ENCODE data around the gene ACTR5. TPM values are rescaled to one million over a fixed set of nuclear protein-coding genes. Genes with fewer than 3 reads are reported as not detected.

ACTR5 gene
- total RNA-seq, 1 experiment from 2014 or later: 9.8 TPM

DNA sequence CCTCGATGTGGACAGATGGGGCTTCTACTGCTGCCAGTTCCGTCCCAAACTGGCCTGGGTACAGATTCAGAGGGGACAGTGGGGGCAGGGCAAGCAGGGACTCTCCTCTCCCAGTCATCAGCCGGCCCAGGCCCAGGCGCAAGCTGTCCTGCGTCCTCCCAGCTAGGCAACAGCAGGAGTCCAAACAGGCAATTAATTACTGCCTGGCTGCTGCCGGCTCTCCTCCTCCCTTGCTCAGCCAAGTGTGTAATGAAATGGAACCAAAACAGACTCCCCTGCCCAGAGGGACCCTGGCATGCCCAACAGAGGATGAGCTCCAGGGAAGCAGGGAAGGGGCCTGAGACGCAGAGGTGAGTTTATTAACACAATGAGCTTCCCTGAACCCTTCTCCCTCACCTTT, 41.8 kb upstream of the ACTR5 start:
- TF ChIP-seq RELA (CRISPR knock-in tag; IDR thresholded peaks at IDR 0.05; ENCODE audit: borderline replicate concordance): no peak
- TF ChIP-seq ZNF219 (CRISPR knock-in tag; IDR thresholded peaks at IDR 0.05; ENCODE audit: borderline replicate concordance): no peak
- no peak for TF ChIP-seq FOXJ3 (CRISPR knock-in tag; IDR thresholded peaks at IDR 0.05; ENCODE audit: borderline replicate concordance)
- no peak for TF ChIP-seq SP1 (CRISPR knock-in tag; conservative IDR thresholded peaks at IDR 0.05)
- no peak for TF ChIP-seq USF1 (CRISPR knock-in tag; IDR thresholded peaks at IDR 0.05)
- no peak for TF ChIP-seq ARID4B (CRISPR knock-in tag; IDR thresholded peaks at IDR 0.05; ENCODE audit: borderline replicate concordance)
- TF ChIP-seq ZNF671 (CRISPR knock-in tag; IDR thresholded peaks at IDR 0.05): no peak
- no peaks in the 10 kb centered on the region for H3K36me3 Mint-ChIP-seq
- no peaks in the 10 kb centered on the region for H3K9me3 Mint-ChIP-seq
- CTCF ChIA-PET: interaction anchor here (0.8 to 2.7 kb wide), 6 partner anchors 19 to 58 kb away, joined by 3 to 16 read pairs (median 4); partner anchors contain the start of gene SLC32A1
- peaks cover 10% of the 10 kb centered on the region for H3K4me1 Mint-ChIP-seq
- H3K4me3 Mint-ChIP-seq: no peak overlapping the region
- peaks cover 13% of the 10 kb centered on the region for H3K27me3 Mint-ChIP-seq (ENCODE audit: low read depth)
- no peak overlapping the region for H3K27ac Mint-ChIP-seq
- DNase-seq (ENCODE audit: low spot score) (peak; percentile 30), ATAC-seq (peak; percentile 85)
- POLR2A ChIA-PET: no interaction called here

DNA sequence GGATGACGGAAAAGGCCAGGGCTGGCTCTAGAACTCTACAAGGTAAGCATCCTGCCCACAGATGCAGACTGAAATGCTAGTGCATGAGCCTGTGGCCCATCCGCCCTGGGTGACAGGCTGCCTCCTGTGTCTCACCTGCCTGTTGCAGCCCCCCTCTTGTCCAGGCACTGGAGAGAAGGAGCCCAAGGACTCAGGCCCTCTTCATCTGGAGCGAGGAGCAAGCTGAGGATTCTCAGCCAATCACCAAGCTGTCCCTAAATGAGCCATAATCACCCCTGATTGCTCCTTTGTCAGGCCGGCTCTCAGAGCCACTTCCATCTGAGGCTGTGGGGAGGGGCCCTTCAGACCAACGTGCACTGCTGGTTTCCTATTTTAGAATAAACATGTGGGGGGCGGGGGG, 34.0 kb upstream of the ACTR5 start:
- Mint-ChIP-seq H3K4me1 (peaks cover 19% of the 10 kb centered on the region), H3K27me3 (ENCODE audit: low read depth) (peaks cover 37% of the 10 kb centered on the region), H3K36me3 (no peaks in the 10 kb centered on the region), H3K4me3 (no peak overlapping the region), H3K27ac (no peak overlapping the region), H3K9me3 (no peaks in the 10 kb centered on the region)
- ChIA-PET POLR2A (interaction anchor here (1.3 kb wide), 1 partner anchor 64 kb away, joined by 3 read pairs; no protein-coding TSS in a partner anchor), CTCF (interaction anchor here (0.6 to 9.5 kb wide), 5 partner anchors 10 to 361 kb away, joined by 3 to 68 read pairs (median 5); partner anchors contain the start of gene SLC32A1)
- ATAC-seq (peak; percentile 61), DNase-seq (ENCODE audit: low spot score) (no peak)
- TF ChIP-seq, protein P1, sequence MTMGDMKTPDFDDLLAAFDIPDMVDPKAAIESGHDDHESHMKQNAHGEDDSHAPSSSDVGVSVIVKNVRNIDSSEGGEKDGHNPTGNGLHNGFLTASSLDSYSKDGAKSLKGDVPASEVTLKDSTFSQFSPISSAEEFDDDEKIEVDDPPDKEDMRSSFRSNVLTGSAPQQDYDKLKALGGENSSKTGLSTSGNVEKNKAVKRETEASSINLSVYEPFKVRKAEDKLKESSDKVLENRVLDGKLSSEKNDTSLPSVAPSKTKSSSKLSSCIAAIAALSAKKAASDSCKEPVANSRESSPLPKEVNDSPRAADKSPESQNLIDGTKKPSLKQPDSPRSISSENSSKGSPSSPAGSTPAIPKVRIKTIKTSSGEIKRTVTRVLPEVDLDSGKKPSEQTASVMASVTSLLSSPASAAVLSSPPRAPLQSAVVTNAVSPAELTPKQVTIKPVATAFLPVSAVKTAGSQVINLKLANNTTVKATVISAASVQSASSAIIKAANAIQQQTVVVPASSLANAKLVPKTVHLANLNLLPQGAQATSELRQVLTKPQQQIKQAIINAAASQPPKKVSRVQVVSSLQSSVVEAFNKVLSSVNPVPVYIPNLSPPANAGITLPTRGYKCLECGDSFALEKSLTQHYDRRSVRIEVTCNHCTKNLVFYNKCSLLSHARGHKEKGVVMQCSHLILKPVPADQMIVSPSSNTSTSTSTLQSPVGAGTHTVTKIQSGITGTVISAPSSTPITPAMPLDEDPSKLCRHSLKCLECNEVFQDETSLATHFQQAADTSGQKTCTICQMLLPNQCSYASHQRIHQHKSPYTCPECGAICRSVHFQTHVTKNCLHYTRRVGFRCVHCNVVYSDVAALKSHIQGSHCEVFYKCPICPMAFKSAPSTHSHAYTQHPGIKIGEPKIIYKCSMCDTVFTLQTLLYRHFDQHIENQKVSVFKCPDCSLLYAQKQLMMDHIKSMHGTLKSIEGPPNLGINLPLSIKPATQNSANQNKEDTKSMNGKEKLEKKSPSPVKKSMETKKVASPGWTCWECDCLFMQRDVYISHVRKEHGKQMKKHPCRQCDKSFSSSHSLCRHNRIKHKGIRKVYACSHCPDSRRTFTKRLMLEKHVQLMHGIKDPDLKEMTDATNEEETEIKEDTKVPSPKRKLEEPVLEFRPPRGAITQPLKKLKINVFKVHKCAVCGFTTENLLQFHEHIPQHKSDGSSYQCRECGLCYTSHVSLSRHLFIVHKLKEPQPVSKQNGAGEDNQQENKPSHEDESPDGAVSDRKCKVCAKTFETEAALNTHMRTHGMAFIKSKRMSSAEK (CRISPR knock-in tag; IDR thresholded peaks at IDR 0.05; ENCODE audit: borderline replicate concordance): no peak
- TF ChIP-seq, protein P2, sequence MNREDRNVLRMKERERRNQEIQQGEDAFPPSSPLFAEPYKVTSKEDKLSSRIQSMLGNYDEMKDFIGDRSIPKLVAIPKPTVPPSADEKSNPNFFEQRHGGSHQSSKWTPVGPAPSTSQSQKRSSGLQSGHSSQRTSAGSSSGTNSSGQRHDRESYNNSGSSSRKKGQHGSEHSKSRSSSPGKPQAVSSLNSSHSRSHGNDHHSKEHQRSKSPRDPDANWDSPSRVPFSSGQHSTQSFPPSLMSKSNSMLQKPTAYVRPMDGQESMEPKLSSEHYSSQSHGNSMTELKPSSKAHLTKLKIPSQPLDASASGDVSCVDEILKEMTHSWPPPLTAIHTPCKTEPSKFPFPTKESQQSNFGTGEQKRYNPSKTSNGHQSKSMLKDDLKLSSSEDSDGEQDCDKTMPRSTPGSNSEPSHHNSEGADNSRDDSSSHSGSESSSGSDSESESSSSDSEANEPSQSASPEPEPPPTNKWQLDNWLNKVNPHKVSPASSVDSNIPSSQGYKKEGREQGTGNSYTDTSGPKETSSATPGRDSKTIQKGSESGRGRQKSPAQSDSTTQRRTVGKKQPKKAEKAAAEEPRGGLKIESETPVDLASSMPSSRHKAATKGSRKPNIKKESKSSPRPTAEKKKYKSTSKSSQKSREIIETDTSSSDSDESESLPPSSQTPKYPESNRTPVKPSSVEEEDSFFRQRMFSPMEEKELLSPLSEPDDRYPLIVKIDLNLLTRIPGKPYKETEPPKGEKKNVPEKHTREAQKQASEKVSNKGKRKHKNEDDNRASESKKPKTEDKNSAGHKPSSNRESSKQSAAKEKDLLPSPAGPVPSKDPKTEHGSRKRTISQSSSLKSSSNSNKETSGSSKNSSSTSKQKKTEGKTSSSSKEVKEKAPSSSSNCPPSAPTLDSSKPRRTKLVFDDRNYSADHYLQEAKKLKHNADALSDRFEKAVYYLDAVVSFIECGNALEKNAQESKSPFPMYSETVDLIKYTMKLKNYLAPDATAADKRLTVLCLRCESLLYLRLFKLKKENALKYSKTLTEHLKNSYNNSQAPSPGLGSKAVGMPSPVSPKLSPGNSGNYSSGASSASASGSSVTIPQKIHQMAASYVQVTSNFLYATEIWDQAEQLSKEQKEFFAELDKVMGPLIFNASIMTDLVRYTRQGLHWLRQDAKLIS (CRISPR knock-in tag; IDR thresholded peaks at IDR 0.05; ENCODE audit: borderline replicate concordance): no peak
- no peak for TF ChIP-seq ZBTB21 (CRISPR knock-in tag; IDR thresholded peaks at IDR 0.05; ENCODE audit: borderline replicate concordance)
- TF ChIP-seq NFATC4 (CRISPR knock-in tag; IDR thresholded peaks at IDR 0.05): no peak
- TF ChIP-seq RELA (CRISPR knock-in tag; IDR thresholded peaks at IDR 0.05; ENCODE audit: borderline replicate concordance): no peak
